GM21717 (cell line): ENCODE data around the gene RAP2B.
A peak's percentile ranks its signal among the peaks of the same experiment; 100 is the strongest.
"Not testable (repeated sequence)": the region's sequence is repeated elsewhere in the genome, so short reads cannot be mapped to it uniquely, and the experiment has no call there.

ENCODE experiments used
- ATAC-seq: cut with Tn5 transposase; IDR thresholded peaks from one replicate; pipeline ENCODE4 v1.9.1; 2021; ENCODE audit warnings: mild to moderate bottlenecking, moderate library complexity; ENCODE audit not compliant: unreplicated experiment

RAP2B gene

DNA sequence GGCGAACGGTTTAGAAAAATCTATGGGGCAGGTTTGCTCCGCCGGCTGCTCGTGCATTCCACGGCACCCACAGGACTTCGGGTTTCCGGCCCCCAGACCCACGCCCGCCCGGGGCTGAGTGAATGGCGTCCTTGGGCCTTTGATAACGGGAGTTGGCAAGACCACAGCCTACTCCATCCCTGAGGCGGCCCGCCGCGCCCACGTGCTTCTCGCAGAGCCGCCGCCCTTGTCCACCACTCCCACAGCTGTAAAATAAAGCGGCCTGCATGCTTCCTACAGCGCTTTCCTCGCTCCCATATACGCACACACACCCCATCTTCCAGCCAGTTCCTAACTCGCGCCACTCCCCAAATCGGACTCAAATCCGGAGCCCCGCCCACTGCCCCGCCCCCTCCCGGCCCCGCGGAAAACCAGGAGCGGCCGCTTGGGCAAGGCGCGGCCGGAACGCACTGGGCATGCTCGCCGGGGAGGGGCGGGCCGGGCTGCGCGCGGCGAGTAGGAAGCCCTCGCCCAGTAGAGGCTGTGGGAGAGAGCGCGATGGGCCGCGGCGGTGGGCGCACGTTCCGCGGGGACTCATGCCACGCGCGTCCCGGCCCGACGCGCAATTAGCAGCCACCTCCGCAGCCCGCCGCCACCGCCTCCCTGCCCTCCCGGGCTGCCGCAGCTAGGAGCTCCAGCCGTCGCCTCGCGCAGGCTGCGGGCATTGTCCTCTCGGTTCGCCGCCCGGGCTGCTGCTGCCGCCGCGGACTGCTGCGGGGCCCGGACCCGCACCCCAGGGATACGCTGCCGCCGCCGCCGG, at the start of gene RAP2B:
Gene RAP2B (plus strand): TSS at position 513 of the 799 bp plus-strand sequence. CDS start 468 bp downstream, outside the sequence.
- ATAC-seq, result peak; percentile 47

DNA sequence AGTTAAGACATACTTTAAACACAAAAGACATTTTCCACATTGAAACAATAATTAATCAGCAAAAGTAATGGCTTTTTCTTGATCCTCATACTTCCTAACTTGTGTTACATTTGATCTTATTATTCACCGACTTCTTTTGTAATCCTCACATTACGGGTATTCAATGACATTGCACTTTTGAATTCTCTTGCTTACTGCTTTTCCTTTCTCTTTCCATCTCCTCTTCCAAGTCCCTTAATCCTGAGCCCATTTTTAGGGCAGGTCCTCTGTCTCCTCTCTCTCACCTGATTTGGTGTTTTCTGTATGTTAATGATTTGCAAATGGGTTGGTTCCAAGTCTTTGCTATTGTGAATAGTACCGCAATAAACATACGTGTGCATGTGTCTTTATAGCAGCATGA, 48.5 kb upstream of the RAP2B start:
- ATAC-seq, result no peak

DNA sequence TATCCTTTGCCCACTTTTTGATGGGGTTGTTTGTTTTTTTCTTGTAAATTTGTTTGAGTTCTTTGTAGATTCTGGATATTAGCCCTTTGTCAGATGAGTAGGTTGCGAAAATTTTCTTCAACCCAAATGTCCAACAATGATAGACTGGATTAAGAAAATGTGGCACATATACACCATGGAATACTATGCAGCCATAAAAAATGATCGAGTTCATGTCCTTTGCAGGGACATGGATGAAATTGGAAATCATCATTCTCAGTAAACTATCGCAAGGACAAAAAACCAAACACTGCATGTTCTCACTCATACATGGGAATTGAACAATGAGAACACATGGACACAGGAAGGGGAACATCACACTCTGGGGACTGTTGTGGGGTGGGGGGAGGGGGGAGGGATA, 47.8 kb upstream of the RAP2B start:
- ATAC-seq, result not testable (repeated sequence)

DNA sequence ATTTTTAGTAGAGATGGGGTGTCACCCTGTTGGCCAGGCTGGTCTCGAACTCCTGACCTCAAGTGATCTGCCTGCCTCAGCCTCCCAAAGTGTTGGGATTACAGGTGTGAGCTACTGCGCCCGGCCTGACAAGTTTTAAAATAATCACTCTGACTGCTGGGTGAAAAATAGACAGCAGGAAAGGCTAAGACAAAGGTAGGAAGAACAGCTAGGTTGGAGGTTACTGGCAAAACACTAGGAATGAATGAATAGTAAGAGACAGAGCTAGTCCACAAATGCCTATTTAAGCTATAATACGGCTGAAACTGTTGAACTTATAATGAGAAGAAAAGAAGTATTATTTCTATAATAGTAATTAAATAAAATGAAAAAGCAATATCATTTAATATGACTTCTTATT, 46.7 kb upstream of the RAP2B start:
- no peak for ATAC-seq

DNA sequence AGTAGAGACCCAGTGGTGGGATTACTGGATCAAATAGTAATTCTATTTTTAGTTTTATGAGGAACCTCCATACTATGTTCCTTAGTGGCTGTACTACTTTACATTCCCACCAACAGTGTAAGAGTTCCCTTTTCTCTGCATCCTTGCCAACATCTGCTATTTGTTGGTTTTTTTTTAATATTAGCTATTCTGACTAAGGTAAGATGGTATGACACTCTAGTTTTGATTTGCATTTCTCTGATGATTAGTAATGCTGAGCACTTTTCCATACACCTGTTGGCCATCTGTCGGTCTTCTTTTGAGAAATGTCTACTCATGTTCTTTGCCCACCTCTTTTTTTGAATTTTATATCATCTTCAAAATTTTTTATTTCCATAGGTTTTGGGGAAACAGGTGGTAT, 34.2 kb upstream of the RAP2B start:
- ATAC-seq, result no peak

DNA sequence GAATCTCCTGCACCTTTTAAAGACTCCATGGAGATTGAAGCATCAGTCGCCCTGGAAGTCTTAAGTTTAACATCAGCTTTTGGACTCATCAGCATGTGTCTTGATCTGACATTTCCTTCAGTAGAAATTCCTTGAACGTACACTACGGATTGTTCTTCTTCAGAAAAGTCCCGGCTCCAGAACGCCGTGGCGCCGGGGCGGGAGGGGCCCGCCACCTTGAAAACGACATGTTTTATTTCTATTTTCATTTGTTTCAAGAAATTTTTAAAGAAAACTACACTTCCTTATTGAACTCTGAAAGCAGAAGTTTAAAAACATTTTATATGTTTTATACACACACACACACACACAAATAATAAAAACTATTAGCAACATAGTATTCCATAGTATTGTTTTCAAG, 32.6 kb upstream of the RAP2B start:
- ATAC-seq, result no peak

DNA sequence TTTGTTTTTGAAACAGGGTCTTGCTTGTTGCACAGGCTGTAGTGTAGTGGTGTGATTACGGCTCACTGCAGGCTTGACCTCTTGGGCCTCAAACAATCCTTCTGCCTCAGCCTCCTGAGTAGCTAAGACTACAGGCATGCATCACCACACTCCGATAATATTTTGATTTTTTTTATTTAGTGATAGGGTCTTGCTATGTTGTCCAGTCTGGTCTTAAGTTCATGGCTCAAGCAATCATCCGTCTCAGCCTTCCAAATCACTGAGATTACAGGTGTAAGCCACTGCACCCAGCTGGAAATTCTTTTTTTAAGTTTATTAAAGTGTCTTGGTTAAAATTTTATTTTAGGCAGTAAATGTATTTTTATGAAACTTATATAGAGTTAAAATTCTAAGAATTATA, 32.2 kb upstream of the RAP2B start:
- ATAC-seq, result no peak

DNA sequence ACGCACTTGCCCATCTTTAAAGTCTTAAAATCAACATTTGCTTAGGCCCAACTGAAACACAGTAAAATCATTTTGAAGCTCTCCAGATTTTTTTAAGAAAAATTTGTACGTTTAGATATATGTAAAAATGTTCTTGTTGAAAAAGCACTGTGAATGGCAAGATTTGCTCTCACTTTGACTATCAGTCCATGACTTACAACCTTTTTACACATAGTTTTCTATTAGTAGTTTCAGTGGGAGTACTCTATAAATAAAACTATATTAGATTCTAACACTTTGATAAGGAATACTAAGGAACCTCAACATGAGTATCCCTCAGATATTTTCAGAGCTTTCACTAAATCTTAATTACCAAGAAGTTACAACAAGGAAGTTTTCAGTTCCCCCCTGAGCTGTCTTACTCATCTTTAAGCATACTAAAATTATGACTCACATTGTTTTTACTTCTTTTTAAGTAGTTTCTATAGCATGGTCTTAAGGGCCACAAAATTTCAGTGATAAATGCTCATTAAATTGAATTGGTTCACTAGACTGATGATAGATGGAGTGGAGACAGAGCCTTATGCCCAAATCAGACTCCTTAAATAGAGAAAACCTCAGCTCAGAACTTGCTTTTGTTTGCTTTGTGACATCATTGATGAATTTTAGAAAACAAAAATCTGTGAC, 31.6 kb upstream of the RAP2B start:
- peak; percentile 96 for ATAC-seq

DNA sequence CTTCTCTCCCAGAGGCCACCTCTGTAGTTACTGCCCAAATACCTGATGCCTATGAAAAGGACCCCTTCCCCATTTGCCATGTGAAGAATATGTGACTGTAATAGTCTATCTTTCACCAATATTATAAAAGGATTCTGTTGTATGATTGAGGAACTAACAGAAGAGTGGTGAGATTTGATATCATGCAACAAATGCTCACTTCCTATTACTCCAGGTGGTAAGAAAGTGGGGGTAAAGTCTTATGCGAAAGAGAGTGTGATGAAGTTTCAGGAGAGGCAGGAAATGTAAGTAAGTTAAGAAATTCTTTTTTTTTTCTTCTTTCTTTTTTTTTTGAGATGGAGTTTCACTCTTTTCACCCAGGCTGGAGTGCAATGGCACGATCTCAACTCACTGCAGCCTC, 24.4 kb upstream of the RAP2B start:
- ATAC-seq, result peak; percentile 45

DNA sequence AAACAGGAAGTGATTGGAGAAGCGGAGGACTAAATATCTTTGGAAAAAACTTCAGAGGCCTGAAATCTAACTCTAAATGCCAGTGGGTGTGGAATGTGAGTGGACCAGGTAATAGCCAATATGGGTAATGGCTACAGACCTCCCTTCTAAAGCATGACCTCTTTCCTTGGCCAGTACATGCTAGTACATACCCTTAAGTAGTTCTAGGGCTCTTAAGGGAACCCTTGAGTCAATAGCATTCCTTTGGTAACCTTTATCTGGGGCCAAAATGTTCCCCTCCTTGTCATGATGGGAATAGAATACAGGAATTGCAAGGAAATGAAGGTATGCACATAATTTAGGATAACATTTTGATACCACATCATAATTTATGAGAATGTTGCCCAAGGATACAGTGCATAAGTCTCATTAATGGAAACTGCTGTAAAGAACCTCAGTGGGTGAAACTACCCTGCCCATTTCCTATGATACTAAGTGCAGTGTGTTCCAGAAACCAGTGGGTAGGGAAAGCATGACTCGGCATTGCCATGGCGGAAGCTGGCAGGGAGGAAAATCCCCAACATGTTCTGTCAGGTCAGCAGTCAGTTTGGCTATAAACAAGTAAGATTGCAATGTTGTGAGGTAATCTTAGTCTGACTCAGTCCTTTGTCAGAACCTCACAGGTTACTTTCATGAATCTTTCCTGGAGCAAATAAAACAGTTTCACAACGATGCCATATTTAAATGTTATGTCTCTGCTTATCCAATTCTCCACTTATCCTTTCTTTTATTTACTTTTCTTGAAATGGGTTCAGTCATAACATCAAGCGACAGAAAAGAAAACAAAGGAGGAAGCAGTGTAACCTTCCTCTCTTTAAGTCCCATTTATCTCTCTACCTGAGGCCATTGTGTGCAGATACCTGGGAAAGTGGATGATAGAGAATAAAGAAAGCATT, 23.5 kb upstream of the RAP2B start:
- ATAC-seq, result peak; percentile 75

DNA sequence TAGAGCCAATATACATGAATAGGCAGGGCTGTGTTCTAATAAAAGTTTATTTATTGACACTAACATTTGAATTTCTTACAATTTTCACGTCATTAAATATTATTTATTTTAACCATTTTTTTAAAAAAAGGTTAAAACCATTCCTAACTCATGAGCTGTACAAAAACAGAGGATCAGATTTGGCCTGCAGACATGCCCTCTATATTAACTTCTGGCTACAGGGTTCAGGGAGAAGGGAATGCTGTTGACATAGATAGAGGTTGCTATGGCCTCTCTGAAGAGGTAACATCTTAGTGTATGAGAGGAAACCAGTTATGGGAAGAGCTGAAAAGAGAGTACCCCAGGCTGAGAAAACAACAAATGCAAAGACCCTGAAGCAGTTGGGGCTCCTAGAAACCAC, 19.1 kb upstream of the RAP2B start:
- no peak for ATAC-seq

DNA sequence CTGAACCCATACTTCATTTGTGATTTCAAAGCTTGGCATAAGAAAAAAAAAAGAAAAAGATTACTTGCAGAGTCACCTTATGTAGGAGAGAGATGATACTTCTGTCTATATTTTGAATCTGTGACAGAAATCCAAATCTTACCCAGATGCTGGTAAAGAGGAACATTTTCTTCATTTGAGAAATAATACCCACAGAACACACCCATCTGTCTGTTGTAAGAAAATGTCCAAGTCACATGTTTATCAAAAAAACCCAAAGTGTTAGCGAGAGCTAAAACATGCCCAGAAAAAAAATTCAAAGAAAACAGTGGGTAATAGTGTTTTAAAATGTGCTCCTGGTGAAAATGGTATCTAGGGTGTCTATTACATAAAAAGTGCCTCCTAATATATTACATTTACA, 18.0 kb upstream of the RAP2B start:
- no peak for ATAC-seq

DNA sequence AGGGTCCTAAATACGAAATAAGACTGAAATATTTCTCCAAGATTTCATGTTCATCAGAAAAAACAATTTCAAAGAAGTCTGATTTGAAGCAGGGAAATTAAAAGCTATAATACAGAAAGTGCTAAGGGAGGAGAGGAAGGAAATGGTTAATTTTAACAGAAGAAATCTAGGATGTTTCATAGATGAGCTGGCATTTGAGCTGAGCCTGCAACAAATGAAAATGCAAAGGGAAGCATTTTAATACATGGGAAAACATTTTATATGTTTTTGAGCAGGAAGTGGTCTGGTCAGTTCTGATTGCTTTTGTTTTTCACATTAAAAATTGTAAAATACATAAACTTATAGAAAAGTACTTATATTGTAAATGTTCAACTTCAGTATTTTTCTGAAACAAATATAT, 17.2 kb upstream of the RAP2B start:
- no peak for ATAC-seq

DNA sequence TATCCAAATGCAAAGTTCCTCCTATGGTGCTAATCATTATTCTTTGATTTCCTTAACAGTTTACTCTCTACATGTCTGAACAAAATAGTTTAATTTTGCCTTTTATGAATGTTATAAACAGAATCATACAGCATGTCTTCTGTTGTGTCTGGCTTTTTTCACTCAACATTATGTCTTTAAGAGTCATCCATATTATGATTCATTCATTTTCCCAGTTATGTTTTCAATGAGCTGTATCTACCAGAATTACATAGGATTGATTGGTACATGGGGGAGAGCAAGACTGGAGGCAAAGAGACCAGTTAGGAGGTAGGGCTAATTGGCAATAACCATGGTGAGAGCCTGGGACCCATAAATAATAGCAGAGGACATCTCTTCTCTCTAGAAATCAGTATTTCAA, 16.6 kb upstream of the RAP2B start:
- no peak for ATAC-seq

DNA sequence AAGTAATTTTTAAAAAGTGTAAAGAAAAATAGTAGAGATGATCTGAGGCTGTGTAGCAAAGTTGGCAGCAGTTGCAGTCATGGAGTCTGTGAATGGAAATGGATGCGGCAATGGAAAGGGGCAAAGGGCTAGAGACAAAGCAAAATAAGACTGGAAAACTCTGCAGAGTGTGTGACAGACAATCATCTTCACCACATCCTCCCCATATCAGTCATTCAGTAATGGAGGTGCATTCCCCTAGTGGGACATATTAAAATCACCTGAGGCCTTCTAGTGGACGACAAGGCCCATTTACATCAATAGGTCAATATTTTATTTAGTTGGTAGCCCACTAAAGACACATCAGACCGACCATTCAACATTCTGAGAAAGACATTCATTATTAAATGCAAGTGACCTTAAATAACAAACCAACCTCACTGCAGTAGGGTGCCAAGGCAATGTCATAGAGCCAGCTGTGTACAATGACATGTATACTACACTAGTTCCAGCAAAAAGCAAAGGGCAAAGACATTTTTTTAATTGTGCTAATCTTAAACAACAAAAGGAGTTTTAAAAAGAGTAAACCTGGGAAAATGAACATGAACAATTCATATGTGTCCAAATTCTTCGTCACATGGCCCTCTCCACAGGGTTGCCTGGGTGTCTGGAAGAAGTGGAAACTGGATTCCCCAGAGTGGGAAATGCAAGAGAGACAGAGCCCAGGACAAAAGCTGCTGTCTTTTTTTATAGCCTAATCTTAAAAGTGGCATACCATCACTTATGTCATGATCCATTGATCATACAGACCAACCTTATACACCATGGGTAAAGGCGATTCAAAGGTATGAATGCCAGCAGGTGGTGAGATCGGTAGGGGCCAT, 15.6 kb upstream of the RAP2B start:
- no peak for ATAC-seq

DNA sequence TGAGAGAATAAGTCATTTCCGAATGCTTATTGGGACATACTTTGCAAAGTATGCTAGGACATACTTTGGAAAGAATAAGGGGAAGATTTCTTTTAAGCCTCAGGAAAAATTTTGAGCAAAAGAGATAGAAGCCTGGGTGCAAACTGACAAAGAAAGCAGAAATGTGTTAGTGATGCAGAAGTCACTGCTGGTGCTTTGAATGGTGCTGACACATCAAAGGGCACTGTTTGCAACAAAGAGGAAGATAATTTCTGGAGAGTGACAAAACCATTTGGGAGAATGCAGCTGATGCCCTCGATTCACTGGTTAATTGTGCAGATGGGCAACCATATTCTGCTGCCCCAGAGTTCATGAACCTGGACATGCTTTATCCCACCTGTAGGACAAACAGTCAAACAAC, 11.0 kb upstream of the RAP2B start:
- ATAC-seq, result no peak

DNA sequence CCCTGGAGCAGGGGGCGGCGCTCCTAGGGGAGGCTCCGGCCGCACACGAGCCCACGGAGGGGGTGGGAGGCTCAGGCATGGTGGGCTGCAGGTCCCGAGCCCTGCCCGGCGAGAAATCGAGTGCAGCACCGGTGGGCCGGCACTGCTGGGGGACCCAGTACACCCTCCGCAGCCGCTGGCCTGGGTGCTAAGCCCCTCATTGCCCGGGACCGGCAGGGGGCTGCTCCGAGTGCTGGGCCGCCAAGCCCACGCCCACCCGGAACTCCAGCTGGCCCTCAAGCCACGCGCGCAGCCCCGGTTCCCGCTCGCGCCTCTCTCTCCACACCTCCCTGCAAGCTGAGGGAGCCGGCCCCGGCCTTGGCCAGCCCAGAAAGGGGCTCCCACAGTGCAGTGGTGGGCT, 6.2 kb upstream of the RAP2B start:
- not testable (repeated sequence) for ATAC-seq

DNA sequence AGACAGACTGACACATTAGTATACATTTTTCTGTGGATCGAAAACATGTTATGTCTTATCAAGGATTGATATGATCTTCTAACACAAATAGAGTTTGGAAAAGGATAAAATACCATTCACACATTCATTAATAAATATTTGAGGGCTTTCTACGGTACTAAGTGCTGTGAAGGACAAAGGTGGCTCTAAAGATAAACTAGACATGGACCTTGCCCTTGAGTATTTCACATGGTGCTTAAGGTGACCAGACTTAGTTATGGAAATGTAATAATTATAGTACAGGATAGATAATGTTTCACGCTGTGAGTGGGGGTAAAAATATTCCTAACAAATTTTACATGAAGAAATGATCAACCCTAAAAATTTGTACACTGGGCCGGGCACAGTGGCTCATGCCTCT, 3.8 kb upstream of the RAP2B start:
- no peak for ATAC-seq

DNA sequence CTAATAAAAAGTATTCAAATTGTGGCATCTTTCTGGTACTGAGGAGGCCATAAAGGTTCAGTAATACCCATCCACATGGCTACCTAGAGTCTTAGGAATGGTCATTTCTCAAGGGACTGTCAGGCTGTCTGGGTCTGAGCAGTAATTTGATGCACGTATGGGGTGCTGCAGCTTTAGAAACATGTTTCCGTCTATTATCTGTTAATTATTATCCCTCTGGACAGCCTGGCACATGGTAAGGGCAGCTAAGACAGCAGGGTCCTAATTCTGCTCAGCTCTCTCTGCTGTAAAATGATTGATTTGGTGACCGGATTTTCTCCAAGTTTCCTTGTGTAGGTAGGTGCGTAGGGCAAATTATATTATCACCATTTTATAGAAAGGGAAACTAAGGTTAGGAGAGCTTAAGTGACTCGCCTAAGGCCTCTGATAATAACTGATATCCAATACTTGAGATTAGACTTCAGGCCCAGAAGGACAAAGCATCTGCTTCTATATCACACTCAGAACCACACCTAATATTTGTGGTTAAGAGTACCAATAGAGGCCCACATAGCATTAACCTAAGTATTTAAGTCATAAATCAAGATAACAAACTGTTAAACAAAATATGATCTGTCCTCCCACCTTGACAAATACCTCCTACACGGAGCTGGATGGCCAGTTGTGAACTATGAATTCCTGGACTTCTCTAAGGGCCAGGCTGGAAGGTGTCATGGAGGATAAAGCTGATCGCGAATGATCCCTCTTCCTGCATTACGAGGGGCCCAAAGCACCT, 2.9 kb upstream of the RAP2B start:
- ATAC-seq, result no peak
